HepG2 (cell line): ENCODE results near the gene DDX1.
"Not testable (repeated sequence)": the region's sequence is repeated elsewhere in the genome, so short reads cannot be mapped to it uniquely, and the experiment has no call there.

Source experiments
- EP300 ChIP-seq, 3 experiments: sonication (generic) in 1 of 3; formaldehyde crosslinking in 1 of 3; IDR thresholded peaks; 2 replicates each; pipeline versions ENCODE4 v1.5.1 to v1.6.1; 2011 to 2020; ENCODE audit warnings: low read depth in 2 of 3, low read length in 2 of 3, borderline replicate concordance in 1 of 3, improper control_type of control experiment in 1 of 3, mild to moderate bottlenecking in 1 of 3, missing genetic modification reagents in 1 of 3, moderate library complexity in 1 of 3
- IRF9 ChIP-seq: sonication (generic); formaldehyde crosslinking; IDR thresholded peaks from 2 replicates; pipeline ENCODE4 v1.8.0; 2022; ENCODE audit warnings: missing genetic modification reagents, mild to moderate bottlenecking, borderline replicate concordance
- MEF2D ChIP-seq: sonication (generic); formaldehyde crosslinking; IDR thresholded peaks from 2 replicates; pipeline ENCODE4 v1.5.1; 2020; ENCODE audit warnings: mild to moderate bottlenecking, missing genetic modification reagents
- NFKB2 ChIP-seq: sonication (generic); formaldehyde crosslinking; IDR thresholded peaks from 2 replicates; pipeline ENCODE4 v1.4.0; 2020; ENCODE audit warnings: missing genetic modification reagents, borderline replicate concordance
- PLRG1 ChIP-seq: fragments of 450-650 bp; conservative IDR thresholded peaks from 2 replicates; pipeline ENCODE4 v1.6.1; 2016
- STAT5B ChIP-seq: sonication (generic); formaldehyde crosslinking; IDR thresholded peaks from 2 replicates; pipeline ENCODE4 v1.4.0; 2020; ENCODE audit warnings: missing genetic modification reagents
- SYNCRIP ChIP-seq: fragments of 200-400 bp; formaldehyde crosslinking; IDR thresholded peaks from 2 replicates; pipeline ENCODE4 v1.6.1; 2018; ENCODE audit warnings: mild to moderate bottlenecking, low read depth, low read length; ENCODE audit not compliant: insufficient read depth
- TF ChIP-seq, protein P1 (sequence below): sonication (generic); formaldehyde crosslinking; IDR thresholded peaks from 2 replicates; pipeline ENCODE4 v1.5.0; 2020; ENCODE audit warnings: mild to moderate bottlenecking, missing genetic modification reagents, moderate library complexity
- TF ChIP-seq, protein P2 (sequence below): sonication (generic); formaldehyde crosslinking; IDR thresholded peaks from 2 replicates; pipeline ENCODE4 v1.4.0; 2020; ENCODE audit warnings: mild to moderate bottlenecking, missing genetic modification reagents

DNA sequence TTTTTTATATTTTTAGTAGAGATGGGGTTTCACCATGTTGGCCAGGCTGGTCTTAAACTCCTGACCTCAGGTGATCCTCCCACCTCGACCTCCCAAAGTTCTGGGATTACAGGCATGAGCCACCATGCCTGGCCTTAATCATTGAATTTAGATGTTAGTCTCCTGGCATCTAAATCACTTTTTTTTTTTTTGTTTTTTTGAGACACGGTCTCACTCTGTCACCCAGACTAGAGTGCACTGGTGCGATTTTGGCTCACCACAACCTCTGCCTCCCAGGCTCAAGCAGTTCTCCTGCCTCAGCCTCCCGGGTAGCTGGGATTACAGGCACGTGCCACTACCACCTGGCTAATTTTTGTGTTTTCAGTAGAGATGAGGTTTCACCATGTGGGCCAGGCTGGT lies 29.8 kb downstream of the DDX1 start:
- TF ChIP-seq PLRG1; IRF9 (CRISPR knock-in tag); NFKB2; SYNCRIP; EP300 (IDR thresholded peaks at IDR 0.05; ENCODE audit: low read depth in 2 of 2, low read length in 2 of 2); EP300 (CRISPR knock-in tag; IDR thresholded peaks at IDR 0.05; ENCODE audit: borderline replicate concordance); STAT5B (CRISPR knock-in tag); MEF2D (CRISPR knock-in tag): not testable (repeated sequence)
- TF ChIP-seq, protein P1, sequence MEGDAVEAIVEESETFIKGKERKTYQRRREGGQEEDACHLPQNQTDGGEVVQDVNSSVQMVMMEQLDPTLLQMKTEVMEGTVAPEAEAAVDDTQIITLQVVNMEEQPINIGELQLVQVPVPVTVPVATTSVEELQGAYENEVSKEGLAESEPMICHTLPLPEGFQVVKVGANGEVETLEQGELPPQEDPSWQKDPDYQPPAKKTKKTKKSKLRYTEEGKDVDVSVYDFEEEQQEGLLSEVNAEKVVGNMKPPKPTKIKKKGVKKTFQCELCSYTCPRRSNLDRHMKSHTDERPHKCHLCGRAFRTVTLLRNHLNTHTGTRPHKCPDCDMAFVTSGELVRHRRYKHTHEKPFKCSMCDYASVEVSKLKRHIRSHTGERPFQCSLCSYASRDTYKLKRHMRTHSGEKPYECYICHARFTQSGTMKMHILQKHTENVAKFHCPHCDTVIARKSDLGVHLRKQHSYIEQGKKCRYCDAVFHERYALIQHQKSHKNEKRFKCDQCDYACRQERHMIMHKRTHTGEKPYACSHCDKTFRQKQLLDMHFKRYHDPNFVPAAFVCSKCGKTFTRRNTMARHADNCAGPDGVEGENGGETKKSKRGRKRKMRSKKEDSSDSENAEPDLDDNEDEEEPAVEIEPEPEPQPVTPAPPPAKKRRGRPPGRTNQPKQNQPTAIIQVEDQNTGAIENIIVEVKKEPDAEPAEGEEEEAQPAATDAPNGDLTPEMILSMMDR (CRISPR knock-in tag) = not testable (repeated sequence)
- TF ChIP-seq, protein P2, sequence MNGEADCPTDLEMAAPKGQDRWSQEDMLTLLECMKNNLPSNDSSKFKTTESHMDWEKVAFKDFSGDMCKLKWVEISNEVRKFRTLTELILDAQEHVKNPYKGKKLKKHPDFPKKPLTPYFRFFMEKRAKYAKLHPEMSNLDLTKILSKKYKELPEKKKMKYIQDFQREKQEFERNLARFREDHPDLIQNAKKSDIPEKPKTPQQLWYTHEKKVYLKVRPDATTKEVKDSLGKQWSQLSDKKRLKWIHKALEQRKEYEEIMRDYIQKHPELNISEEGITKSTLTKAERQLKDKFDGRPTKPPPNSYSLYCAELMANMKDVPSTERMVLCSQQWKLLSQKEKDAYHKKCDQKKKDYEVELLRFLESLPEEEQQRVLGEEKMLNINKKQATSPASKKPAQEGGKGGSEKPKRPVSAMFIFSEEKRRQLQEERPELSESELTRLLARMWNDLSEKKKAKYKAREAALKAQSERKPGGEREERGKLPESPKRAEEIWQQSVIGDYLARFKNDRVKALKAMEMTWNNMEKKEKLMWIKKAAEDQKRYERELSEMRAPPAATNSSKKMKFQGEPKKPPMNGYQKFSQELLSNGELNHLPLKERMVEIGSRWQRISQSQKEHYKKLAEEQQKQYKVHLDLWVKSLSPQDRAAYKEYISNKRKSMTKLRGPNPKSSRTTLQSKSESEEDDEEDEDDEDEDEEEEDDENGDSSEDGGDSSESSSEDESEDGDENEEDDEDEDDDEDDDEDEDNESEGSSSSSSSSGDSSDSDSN (CRISPR knock-in tag) = not testable (repeated sequence)
